Epidermal melanocyte (primary cell): ENCODE results near the gene GCSH.
"Not testable (repeated sequence)": the region's sequence is repeated elsewhere in the genome, so short reads cannot be mapped to it uniquely, and the experiment has no call there.

ENCODE experiments used
- DNase-seq: peaks from one replicate; pipeline ENCODE4 v3.0.0; 2011; ENCODE audit warnings: low spot score; ENCODE audit not compliant: insufficient read length

The GCSH gene

GRCh38 chr16:81095953-81096714, at the start of gene GCSH:
Gene GCSH (minus strand): TSS chr16:81096395. CDS start chr16:81096278, 117 bp downstream.
- peak; percentile 83 for DNase-seq

DNA sequence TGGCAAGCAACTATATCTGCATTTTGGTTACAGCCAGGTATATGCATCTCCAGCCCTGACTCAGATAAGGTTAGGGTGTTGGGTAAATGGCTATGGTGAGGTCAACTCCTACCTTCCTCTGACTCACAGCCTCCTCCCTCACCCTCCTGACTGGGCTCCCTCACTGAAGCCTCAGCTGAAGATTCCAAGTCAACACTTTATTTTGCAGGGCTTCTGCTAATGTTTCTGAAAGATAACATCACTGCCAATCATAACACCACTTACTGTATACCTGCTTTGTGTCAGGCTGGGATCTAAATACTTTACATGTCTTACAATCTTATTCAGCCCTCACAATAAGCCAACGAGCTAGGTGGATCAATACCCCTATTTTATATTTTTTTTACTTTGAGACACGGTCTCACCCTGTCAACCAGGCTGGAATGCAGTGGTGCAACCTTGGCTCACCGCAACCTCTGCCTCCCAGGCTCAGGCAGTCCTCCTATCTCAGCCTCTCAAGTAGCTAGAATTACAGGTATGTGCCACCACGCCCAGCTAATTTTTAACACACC, 47.8 kb upstream of the GCSH start:
- DNase-seq = no peak

DNA sequence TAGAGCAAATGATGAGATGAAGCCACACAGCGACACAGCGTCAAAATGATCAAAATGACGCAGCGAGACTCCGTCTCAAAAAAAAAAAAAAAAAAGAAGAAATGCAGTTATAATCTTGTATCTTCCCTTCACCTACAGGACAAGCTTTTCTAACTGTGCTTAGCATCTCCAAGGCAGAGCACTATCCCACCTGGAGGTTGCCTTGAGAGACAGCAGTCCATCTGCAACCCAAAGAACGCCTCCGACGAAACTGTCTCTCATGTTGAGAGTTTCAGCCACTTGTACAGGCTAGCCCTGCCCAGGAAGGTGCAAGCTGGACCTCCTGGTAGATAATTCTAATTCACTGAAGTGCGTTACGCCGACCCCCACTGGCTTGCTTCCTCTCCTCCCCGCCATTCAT, 46.7 kb upstream of the GCSH start:
- no peak for DNase-seq

- DNase-seq = no peak
Measured at GRCh38 chr16:81140930-81141780, 45.0 kb upstream of the GCSH start.

GRCh38 chr16:81138831-81139557, 42.8 kb upstream of the GCSH start:
- no peak for DNase-seq

DNA sequence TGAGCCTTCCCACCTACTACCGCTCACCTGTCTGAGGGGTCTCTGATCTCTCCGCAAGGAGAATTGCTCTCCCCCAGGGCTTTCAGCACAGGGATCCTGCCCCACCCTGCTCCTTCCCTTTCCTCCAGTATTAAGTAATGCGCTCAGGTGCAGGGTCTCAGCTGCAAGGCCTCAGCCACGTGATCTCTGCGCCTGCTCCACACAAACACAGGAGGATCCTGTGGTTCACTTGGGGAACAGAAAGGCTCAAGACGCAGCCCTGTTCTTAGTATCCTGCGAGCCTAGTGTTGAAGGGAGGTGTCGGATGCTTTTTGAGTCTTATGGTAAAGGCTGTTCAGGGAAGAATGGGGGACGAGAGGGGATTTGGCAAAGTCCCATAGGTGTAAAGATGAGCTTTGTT, 41.6 kb upstream of the GCSH start:
- DNase-seq = no peak

DNA sequence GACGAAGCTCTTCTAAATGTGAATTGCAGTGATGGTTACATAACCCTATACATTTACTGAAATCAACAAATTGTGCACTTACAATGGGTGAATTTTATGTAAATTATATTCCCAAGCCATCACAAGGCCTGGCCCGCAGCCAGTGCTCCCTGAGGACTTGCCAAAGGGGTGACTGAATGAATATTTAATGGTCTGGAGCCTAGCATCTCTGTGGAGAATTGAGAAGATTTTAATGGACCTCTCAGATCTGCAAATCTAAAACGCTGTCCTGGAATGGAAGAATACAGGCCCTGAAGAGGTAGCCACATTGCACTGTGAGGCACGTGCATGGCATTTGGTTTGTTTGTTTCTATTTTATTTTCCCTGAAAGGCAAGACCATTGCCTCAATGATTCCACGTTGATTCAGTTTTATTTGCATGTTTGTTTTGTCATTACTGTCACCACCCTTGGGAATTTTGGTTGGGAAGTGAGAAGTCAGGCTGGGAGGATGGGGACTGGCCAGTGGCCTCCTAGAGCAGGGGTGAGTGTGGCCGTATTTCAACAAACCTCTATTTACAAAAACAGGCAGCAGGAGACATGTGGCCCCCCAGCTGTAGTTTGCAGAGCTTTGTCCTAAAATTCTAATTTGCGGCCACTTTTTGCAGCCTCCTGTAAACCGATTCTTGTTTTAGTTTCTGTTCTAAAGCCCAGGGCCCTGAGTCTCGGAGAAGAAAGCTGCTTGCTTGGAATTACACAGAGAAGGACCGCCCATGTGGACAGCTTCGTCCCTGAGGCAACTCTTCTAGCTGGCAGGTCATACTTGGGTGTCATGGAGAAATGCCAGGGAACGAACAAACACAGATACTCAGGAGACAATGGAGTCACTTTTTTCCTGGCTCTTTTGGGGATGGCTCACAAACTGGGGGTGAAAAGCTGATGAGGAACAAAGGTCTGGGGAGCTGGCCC, 40.5 kb upstream of the GCSH start:
- DNase-seq = no peak

DNA sequence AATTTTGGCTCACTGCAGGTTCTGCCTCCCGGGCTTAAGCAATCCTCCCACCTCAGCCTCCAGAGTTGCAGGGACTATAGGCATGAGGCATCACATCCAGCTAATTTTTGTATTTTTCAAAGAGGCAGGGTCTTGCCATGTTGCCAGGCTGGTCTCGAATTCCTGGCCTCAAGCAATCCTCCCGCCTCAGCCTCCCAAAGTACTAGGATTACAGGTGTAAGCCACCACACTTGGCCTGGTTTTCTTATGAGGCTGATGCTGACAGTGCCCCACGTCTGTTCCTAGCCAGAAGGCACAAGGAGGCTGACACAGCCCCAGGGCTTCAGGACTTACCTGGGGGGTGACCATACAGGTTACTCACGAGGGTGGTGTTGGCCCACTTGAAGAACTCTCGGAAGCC, 33.9 kb upstream of the GCSH start:
- DNase-seq = no peak

- DNase-seq = no peak
Measured at GRCh38 chr16:81128726-81129524, 32.7 kb upstream of the GCSH start.

DNA sequence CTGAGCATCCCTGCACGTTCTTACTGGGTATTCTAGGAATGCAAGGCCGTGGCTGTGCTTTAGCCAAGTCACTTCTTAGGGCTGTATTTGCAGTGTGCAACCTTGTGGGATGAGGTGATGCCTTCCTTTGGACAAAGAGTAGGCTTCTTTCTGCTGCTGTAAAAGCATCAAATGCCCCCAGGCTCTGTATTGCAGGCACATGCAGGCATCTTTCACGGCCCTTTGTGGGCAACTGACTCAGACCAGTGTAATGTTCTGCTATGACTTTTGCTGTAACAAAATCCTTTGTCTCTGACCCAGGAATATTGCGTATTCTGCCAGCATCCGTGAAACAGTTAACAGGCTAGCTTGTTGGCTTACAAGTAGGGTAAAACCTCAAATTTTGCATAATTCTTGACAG, 30.9 kb upstream of the GCSH start:
- no peak for DNase-seq

- DNase-seq = no peak
Measured at GRCh38 chr16:81123092-81123852, 27.1 kb upstream of the GCSH start.

GRCh38 chr16:81121474-81121990, 25.3 kb upstream of the GCSH start:
- no peak for DNase-seq

GRCh38 chr16:81117436-81117835, 21.2 kb upstream of the GCSH start:
- DNase-seq = no peak

DNA sequence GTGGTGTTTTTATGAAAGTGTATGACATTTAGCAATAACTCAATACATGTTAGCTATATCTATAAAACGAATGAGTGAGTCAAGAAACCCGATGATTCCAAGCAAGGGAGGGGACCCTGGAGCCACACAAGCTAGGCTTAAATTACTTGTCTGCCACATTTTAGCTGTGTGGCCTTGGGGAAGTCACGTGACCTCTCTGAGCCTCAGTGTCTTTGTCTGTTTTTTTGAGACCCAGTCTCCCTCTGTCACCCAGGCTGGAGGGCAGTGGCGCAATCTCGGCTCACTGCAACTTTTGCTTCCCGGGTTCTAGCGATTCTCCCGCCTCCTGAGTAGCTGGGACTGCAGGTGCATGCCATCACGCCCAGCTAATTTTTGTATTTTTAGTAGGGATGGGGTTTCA, 20.1 kb upstream of the GCSH start:
- no peak for DNase-seq

DNA sequence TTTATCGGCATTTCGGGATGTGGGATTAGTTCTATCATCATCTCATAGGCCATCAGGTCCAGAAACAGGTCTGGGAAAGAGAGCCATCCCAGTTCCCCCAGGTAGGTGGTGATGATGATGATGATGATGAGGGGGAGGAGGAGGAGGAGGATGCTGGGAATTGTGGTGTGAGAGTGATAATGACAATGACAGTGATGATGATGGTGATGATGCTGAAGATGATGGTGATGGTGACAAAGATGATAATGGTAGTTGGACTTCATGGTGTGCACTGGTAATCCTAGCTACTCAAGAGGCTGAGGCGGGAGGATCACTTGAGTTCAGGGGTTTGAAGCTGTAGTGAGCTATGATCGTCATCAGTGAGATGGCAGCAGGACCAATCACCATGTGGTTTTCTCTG, 16.3 kb upstream of the GCSH start:
- DNase-seq = no peak

DNA sequence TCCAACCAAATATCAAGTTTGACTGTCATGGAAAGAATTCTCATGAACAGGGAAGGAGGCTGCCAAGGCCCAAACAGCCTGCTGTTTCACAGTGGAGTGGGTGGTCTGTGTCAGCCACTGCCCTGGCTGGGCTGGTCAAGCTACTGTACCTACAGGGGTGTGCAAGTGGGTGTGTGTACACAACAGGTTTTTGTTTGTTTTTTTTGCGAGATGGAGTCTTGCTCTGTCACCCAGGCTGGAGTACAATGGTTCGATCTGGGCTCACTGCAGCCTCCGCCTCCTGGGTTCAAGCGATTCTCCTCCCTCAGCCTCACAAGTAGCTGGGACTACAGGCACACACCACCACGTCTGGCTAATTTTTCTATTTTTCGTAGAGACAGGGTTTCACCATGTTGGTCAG, 13.1 kb upstream of the GCSH start:
- DNase-seq = not testable (repeated sequence)

DNA sequence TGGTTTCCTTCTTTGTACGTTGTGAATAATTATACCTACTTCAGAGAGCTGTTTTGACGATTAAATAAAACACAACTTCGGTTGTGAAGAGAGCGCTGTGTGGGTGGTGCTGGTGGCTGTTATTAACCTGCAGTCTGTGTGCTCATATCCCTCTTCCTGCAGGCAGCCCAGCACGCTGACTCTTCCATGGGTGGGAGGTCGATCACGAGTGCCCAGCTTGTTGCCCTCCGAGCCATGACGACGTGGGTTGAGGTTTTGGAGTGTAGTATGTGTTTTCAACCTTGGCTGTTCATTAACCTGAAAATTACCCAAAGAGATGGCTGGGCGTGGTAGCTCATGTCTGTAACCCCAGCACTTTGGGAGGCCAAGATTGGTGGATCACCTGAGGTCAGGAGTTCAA, 11.3 kb upstream of the GCSH start:
- no peak for DNase-seq

GRCh38 chr16:81106826-81107503, 10.8 kb upstream of the GCSH start:
- DNase-seq = no peak
